ENCODE measurements around the gene KDM2B.

Gene KDM2B

DNA sequence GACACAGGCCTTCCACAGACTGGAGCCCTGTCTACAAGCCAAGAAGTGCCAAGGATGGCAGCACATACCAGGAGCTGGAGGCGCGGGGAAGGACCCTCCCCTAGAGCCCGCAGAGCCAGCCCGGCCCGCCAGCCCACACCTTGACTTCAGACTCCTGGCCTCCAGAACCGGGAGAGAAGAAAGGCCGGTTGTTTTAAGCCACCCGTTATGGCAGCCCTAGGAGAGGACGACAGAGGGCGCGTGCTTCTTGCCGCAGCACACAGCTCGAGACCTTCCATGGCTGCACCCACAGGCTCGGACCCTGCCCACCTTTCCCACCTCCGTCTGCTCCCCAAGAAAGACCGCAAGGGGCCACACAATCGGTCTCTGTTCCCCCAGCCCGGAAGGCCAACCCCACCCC, 127.2 kb downstream of the KDM2B start:
- Histone ChIP-seq H3F3A (ENCODE audit: control insufficient read depth, insufficient read depth) (no peaks in the 10 kb centered on the region; the same call in 1 of the 2 replicates), H3K4me2 (ENCODE audit: low read length) (no peak overlapping the region), H3K27me3 (ENCODE audit: control insufficient read depth, low read length) (no peaks in the 10 kb centered on the region), H3K4me3 (ENCODE audit: low read length) (no peak overlapping the region), H3K27ac (ENCODE audit: low read depth, low read length) (no peak overlapping the region), H3K79me2 (ENCODE audit: control insufficient read depth, low read length) (peaks cover 100% of the 10 kb centered on the region), H4K20me1 (ENCODE audit: control insufficient read depth, insufficient read depth, low read depth, low read length) (peaks cover 13% of the 10 kb centered on the region), H3K9me3 (ENCODE audit: control insufficient read depth, insufficient read depth, low read length) (no peaks in the 10 kb centered on the region), H3K36me3 (ENCODE audit: control insufficient read depth, low read length) (peaks cover 68% of the 10 kb centered on the region), H3K9me2 (replicated peaks; ENCODE audit: control insufficient read depth, low read length) (no peaks in the 10 kb centered on the region), H3K4me1 (ENCODE audit: control insufficient read depth, low read length) (0 out of 2 replicates have a peak, but pooled peaks cover 3% of the 10 kb centered on the region)
- TF ChIP-seq, protein P1, sequence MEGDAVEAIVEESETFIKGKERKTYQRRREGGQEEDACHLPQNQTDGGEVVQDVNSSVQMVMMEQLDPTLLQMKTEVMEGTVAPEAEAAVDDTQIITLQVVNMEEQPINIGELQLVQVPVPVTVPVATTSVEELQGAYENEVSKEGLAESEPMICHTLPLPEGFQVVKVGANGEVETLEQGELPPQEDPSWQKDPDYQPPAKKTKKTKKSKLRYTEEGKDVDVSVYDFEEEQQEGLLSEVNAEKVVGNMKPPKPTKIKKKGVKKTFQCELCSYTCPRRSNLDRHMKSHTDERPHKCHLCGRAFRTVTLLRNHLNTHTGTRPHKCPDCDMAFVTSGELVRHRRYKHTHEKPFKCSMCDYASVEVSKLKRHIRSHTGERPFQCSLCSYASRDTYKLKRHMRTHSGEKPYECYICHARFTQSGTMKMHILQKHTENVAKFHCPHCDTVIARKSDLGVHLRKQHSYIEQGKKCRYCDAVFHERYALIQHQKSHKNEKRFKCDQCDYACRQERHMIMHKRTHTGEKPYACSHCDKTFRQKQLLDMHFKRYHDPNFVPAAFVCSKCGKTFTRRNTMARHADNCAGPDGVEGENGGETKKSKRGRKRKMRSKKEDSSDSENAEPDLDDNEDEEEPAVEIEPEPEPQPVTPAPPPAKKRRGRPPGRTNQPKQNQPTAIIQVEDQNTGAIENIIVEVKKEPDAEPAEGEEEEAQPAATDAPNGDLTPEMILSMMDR (IDR thresholded peaks at IDR 0.05; ENCODE audit: low read depth, low read length, poor library complexity, severe bottlenecking), result no peak
- TF ChIP-seq EZH2phosphoT487 (IDR thresholded peaks at IDR 0.05; ENCODE audit: borderline replicate concordance, low read length), result no peak

DNA sequence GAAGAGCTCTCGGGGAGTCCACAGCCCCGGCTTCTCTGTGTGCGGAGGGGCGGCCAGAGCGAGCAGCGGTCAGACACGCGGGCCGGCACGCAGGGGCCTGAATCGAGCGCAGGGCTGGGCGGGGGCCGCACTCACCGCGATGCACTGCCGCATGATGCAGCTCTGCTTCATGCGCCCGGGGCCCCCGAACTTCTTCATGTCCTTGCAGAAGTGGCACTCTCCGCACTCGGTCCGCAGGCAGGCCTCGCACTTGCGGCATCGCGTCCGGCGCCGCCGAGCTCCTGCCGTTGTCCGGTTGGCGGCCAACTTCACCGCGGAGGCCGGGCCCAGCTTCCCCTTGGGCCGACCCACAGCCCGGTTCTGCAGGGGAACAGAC, 127.8 kb downstream of the KDM2B start:
- Histone ChIP-seq H3K9me3 (ENCODE audit: control insufficient read depth, insufficient read depth, low read length) (no peaks in the 10 kb centered on the region), H3K4me1 (ENCODE audit: control insufficient read depth, low read length) (0 out of 2 replicates have a peak, but pooled peaks cover 3% of the 10 kb centered on the region), H3K9me2 (replicated peaks; ENCODE audit: control insufficient read depth, low read length) (no peaks in the 10 kb centered on the region), H3K27me3 (ENCODE audit: control insufficient read depth, low read length) (no peaks in the 10 kb centered on the region), H3K4me3 (ENCODE audit: low read length) (no peak overlapping the region), H3F3A (ENCODE audit: control insufficient read depth, insufficient read depth) (no peaks in the 10 kb centered on the region; the same call in 1 of the 2 replicates), H3K4me2 (ENCODE audit: low read length) (no peak overlapping the region), H3K27ac (ENCODE audit: low read depth, low read length) (no peak overlapping the region), H3K36me3 (ENCODE audit: control insufficient read depth, low read length) (peaks cover 69% of the 10 kb centered on the region), H4K20me1 (ENCODE audit: control insufficient read depth, insufficient read depth, low read depth, low read length) (peaks cover 13% of the 10 kb centered on the region), H3K79me2 (ENCODE audit: control insufficient read depth, low read length) (peaks cover 98% of the 10 kb centered on the region)
- TF ChIP-seq EZH2phosphoT487 (IDR thresholded peaks at IDR 0.05; ENCODE audit: borderline replicate concordance, low read length), result no peak
- TF ChIP-seq, protein P1 (IDR thresholded peaks at IDR 0.05; ENCODE audit: low read depth, low read length, poor library complexity, severe bottlenecking), result no peak

DNA sequence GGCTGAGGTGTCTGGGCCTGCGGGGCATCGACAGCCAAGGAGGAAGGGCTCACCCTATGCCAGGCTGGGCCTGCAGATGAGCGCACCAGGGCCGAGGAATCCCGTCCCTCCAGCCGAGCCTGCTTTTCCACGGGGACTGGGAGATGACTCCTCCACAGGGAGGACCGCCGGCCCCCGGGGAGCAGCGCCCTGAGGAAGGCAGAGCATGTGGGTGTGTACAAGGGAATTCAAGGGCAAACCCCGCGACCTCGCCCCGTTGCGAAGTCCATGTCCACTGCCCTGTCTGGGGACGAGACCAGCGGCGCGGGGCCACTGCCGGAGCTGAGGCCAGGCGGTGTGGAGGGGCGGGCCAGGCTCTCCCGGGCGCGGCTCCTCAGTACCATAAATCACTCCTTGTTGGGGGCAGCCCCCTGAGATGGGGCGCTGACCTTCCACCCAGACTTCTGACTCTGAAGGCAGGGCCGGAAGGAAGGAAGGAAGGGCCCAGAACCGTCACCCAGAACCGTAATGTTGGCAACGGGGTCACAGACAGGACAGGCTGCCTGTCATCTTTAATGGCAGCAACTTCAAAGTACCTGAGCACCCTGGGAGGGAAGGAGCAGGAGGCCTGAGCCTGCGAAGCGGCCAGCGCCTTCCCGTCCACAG, 128.4 kb downstream of the KDM2B start:
- Histone ChIP-seq H3K4me1 (ENCODE audit: control insufficient read depth, low read length) (0 out of 2 replicates have a peak, but pooled peaks cover 3% of the 10 kb centered on the region), H3K4me2 (ENCODE audit: low read length) (no peak overlapping the region), H4K20me1 (ENCODE audit: control insufficient read depth, insufficient read depth, low read depth, low read length) (peaks cover 13% of the 10 kb centered on the region), H3K9me2 (replicated peaks; ENCODE audit: control insufficient read depth, low read length) (no peaks in the 10 kb centered on the region), H3K27me3 (ENCODE audit: control insufficient read depth, low read length) (no peaks in the 10 kb centered on the region), H3K4me3 (ENCODE audit: low read length) (no peak overlapping the region), H3K79me2 (ENCODE audit: control insufficient read depth, low read length) (peaks cover 95% of the 10 kb centered on the region), H3K9me3 (ENCODE audit: control insufficient read depth, insufficient read depth, low read length) (no peaks in the 10 kb centered on the region), H3F3A (ENCODE audit: control insufficient read depth, insufficient read depth) (no peaks in the 10 kb centered on the region; the same call in 1 of the 2 replicates), H3K36me3 (ENCODE audit: control insufficient read depth, low read length) (peaks cover 65% of the 10 kb centered on the region), H3K27ac (ENCODE audit: low read depth, low read length) (no peak overlapping the region)
- TF ChIP-seq, protein P1 (IDR thresholded peaks at IDR 0.05; ENCODE audit: low read depth, low read length, poor library complexity, severe bottlenecking), result no peak
- TF ChIP-seq EZH2phosphoT487 (IDR thresholded peaks at IDR 0.05; ENCODE audit: borderline replicate concordance, low read length), result no peak

Measured in DOHH2 (cell line).